Body of pancreas (tissue), 4 donors: ENCODE measurements around the gene TMBIM4. TPM values are rescaled to one million over a fixed set of nuclear protein-coding genes. Genes with fewer than 3 reads are reported as not detected.
"Not testable (repeated sequence)": the region's sequence is repeated elsewhere in the genome, so short reads cannot be mapped to it uniquely, and the experiment has no call there.

Experiments used
- ATAC-seq: fragments of 150-250 bp; one replicate; pipeline ENCODE4 v1.9.1; 2016
- DNase-seq, 4 donors: peaks; one replicate each; pipeline ENCODE4 v3.0.0-alpha.2; 2019
- H3K27ac ChIP-seq, 4 donors: fragments of 200-600 bp; sonication (generic); 1 replicate in 3 of 4; 2 replicates in 1 of 4; pipeline versions ENCODE4 v1.5.1 to v1.6.1; 2016 to 2019; ENCODE audit warnings: mild to moderate bottlenecking in 1 of 4, mixed read lengths in 1 of 4, moderate library complexity in 1 of 4
- H3K27me3 ChIP-seq, 2 donors: fragments of 200-600 bp; sonication (generic); one replicate each; pipeline ENCODE4 v1.6.0; 2016; ENCODE audit warnings: mild to moderate bottlenecking in 1 of 2
- H3K36me3 ChIP-seq, 2 donors: fragments of 200-600 bp; sonication (generic); replicated peaks in 1 of 2; 2 replicates each; pipeline ENCODE4 v1.5.1; 2016; ENCODE audit warnings: low read depth in 2 of 2; ENCODE audit not compliant: insufficient read depth in 1 of 2
- H3K4me1 ChIP-seq: fragments of 200-600 bp; sonication (generic); one replicate; pipeline ENCODE4 v1.6.0; 2016
- H3K4me3 ChIP-seq, 2 donors: fragments of 200-600 bp; sonication (generic); 1 replicate in 1 of 2; 2 replicates in 1 of 2; pipeline ENCODE4 v1.5.1; 2016 to 2019
- H3K9me3 ChIP-seq, 3 donors: fragments of 200-600 bp; sonication (generic); 1 replicate in 2 of 3; 2 replicates in 1 of 3; pipeline ENCODE4 v1.5.1; 2016
- CTCF ChIP-seq, 7 experiments: fragments of 450-650 bp in 4 of 7; fragments of 200-600 bp in 3 of 7; sonication (generic) in 3 of 7; IDR thresholded peaks; one replicate each; pipeline ENCODE4 v1.5.1; 2016 to 2019; ENCODE audit warnings: antibody characterized with exemption in 7 of 7
- POLR2A ChIP-seq, 3 donors: fragments of 450-650 bp; IDR thresholded peaks; one replicate each; pipeline ENCODE4 v1.6.1; 2016; ENCODE audit warnings: antibody characterized with exemption in 3 of 3, mild to moderate bottlenecking in 2 of 3
- WGBS, 2 donors: methylation state at CpG; one replicate each; pipeline ENCODE4 v1.1.5; 2017; 5-methylcytosine and 5-hydroxymethylcytosine counted together
- intact Hi-C: fragments of 100-400 bp; cut with DNase I; formaldehyde crosslinking; loops from one replicate; pipeline ENCODE4 v1.15.1; 2023
- total RNA-seq, 2 donors: library from RNA; depleted of rRNA; stranded (reverse); fragments of >200 nt; gene quantifications; one replicate each; pipeline ENCODE4 v1.1.0, GENCODE V29; 2016

Gene TMBIM4, protein sequence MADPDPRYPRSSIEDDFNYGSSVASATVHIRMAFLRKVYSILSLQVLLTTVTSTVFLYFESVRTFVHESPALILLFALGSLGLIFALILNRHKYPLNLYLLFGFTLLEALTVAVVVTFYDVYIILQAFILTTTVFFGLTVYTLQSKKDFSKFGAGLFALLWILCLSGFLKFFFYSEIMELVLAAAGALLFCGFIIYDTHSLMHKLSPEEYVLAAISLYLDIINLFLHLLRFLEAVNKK
- 10 to 100 TPM; 59.7 to 62.3 TPM for total RNA-seq

DNA sequence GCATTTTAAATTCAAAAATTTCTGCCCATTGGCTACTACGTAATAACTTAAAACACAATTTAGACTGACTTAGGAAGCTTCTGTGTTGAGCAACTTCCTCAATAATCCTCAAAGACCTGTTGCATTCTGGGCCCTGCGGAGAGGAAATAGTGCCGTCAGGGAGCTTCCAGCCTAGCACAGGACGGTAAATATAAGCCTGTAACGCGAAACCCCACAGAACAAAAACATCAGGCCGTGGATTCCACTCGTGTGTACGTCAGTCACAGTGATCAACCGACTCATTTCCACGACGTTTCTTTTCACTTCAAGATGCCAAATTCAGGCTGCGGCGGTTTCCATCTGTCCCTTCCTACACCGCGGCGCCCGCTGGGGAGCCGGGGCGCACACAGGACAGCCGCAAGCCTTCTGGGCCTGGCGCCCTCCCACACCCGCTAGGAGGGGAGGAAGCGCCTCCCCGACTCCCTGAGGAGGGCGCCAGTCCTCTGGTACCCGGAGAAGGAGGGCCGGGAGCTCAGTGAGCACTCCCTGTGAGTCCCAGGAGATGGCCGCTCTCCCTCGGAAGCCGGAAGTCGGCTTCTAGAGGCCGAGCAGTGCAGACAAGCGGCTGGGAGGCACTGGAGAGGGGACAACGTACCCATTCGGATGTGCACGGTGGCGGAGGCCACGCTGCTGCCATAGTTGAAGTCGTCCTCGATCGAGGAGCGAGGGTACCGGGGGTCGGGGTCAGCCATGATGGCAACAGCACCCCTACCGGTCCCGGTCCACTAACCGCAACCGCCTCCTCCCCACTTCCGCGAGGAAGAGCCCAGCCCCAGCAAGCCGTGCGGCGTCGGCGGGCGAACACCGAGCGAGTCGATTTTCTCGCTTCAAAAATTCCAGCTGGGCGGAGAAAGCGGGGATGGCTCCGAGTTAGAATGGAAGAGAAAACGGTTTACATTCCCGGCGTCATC is at the start of gene TMBIM4:
Gene TMBIM4, minus strand, starts transcription at position 776 of the 950 bp plus-strand sequence. Its CDS starts 45 bp downstream, at position 731.
- peak within 1 kb of the TSS; percentile 77 to 97 for H3K4me3 ChIP-seq
- TF ChIP-seq CTCF (IDR thresholded peaks at IDR 0.05) (peak in 6 of 7 experiments; percentile 36 to 88 (median 62)), POLR2A (IDR thresholded peaks at IDR 0.05) (peak; percentile 71 to 91 (median 86))
- peak within 1 kb of the TSS; percentile 90 to 99 (median 98) for H3K27ac ChIP-seq
- no peaks in the 10 kb centered on the region for H3K36me3 ChIP-seq
- H3K27me3 ChIP-seq = no peaks in the 10 kb centered on the region
- DNase-seq (peak; percentile 82 to 89 (median 84)), ATAC-seq (peak; percentile 93)
- H3K9me3 ChIP-seq = no peaks in the 10 kb centered on the region
- peaks cover 15% of the 10 kb centered on the region for H3K4me1 ChIP-seq
- 0 to 1% methylated on average over 41 to 67 of the region's 67 CpGs for WGBS, 2 donors
- intact Hi-C loops = no loop called here

GRCh38 chr12:66217342-66217917 is 47.6 kb upstream of the TMBIM4 start:
- 50 to 67% methylated on average over 4 of the region's 4 CpGs for WGBS, 2 donors
- ATAC-seq = no peak
- DNase-seq = no peak

GRCh38 chr12:66213011-66213410 is 43.2 kb upstream of the TMBIM4 start:
- 62 to 68% methylated on average over 3 of the region's 3 CpGs for WGBS, 2 donors
- ATAC-seq = not testable (repeated sequence)

More at GRCh38 chr12:66217342-66217917, 47.6 kb upstream of the TMBIM4 start:
- Histone ChIP-seq H3K9me3 (no peaks in the 10 kb centered on the region), H3K27me3 (no peaks in the 10 kb centered on the region), H3K4me3 (no peak overlapping the region), H3K36me3 (no peaks in the 10 kb centered on the region), H3K27ac (no peak overlapping the region), H3K4me1 (no peaks in the 10 kb centered on the region)
- TF ChIP-seq CTCF (IDR thresholded peaks at IDR 0.05) (no peak), POLR2A (IDR thresholded peaks at IDR 0.05) (no peak)
- intact Hi-C loops = no loop called here

DNA sequence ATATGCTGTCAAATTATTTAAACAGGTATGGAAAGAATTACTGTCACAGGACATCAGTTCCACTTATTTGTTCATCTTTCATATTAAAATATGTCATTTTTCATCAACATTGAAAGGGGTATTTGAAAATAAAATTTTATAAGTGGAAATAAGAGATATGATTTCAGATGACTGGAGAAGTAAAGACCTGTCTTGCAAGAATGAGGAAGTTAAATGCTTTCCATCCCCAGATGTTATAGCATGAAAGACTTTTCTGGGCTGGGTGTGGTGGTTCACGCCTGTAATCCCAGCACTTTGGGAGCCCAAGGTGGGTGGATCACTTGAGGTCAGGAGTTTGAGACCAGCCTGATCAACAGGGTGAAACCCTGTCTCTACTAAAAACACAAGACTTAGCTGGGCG is 41.8 kb upstream of the TMBIM4 start:
- H3K4me1 ChIP-seq, DNase-seq, intact Hi-C loops, H3K27ac ChIP-seq, ATAC-seq, H3K27me3 ChIP-seq, H3K36me3 ChIP-seq, H3K4me3 ChIP-seq, H3K9me3 ChIP-seq: not testable (repeated sequence)
- WGBS, 2 donors = 69 to 81% methylated on average over 2 of the region's 2 CpGs

More at GRCh38 chr12:66213011-66213410, 43.2 kb upstream of the TMBIM4 start:
- H3K36me3 ChIP-seq, H3K9me3 ChIP-seq, DNase-seq, H3K4me1 ChIP-seq, H3K27ac ChIP-seq, H3K27me3 ChIP-seq, H3K4me3 ChIP-seq, intact Hi-C loops: not testable (repeated sequence)

GRCh38 chr12:66210840-66211239 is 41.0 kb upstream of the TMBIM4 start:
- H3K36me3 ChIP-seq = no peaks in the 10 kb centered on the region
- no peaks in the 10 kb centered on the region for H3K4me1 ChIP-seq
- TF ChIP-seq CTCF (IDR thresholded peaks at IDR 0.05) (no peak), POLR2A (IDR thresholded peaks at IDR 0.05) (no peak)
- H3K27ac ChIP-seq = no peak overlapping the region
- DNase-seq (no peak), ATAC-seq (no peak)
- no peak overlapping the region for H3K4me3 ChIP-seq
- intact Hi-C loops = no loop called here
- no peaks in the 10 kb centered on the region for H3K9me3 ChIP-seq
- no peaks in the 10 kb centered on the region for H3K27me3 ChIP-seq
